K562 (cell line): Measurements from ENCODE around the gene PCBP4. TPM values are rescaled to one million over a fixed set of nuclear protein-coding genes. Genes with fewer than 3 reads are reported as not detected.

ENCODE experiments used
- CREB3L1 ChIP-seq: fragments of 450-650 bp; IDR thresholded peaks from 2 replicates; pipeline ENCODE4 v1.6.1; 2014; ENCODE audit warnings: low read depth, mild to moderate bottlenecking, moderate library complexity, borderline replicate concordance
- IRF1 ChIP-seq: sonication (generic); formaldehyde crosslinking; IDR thresholded peaks from 2 replicates; pipeline ENCODE4 v1.8.0; 2022; ENCODE audit warnings: missing genetic modification reagents, mild to moderate bottlenecking, borderline replicate concordance
- MEF2D ChIP-seq: conservative IDR thresholded peaks from 2 replicates; pipeline ENCODE4 v1.6.1; 2016; ENCODE audit warnings: low read depth, missing genetic modification characterization, missing compliant biosample characterization
- PRDM10 ChIP-seq: fragments of 450-650 bp; IDR thresholded peaks from 2 replicates; pipeline ENCODE4 v1.6.1; 2018; ENCODE audit not compliant: partially characterized antibody
- SMARCA4 ChIP-seq: fragments of 450-650 bp; IDR thresholded peaks from 2 replicates; pipeline ENCODE4 v1.6.1; 2016
- SRSF9 ChIP-seq: fragments of 200-400 bp; formaldehyde crosslinking; IDR thresholded peaks from 2 replicates; pipeline ENCODE4 v1.6.1; 2017; ENCODE audit warnings: low read depth, low read length, borderline replicate concordance
- TAF9B ChIP-seq: fragments of 450-650 bp; IDR thresholded peaks from 2 replicates; pipeline ENCODE4 v1.6.1; 2018; ENCODE audit warnings: mild to moderate bottlenecking; ENCODE audit not compliant: partially characterized antibody
- ZBTB40 ChIP-seq, 2 experiments: fragments of 450-650 bp in 1 of 2; sonication (generic) in 1 of 2; formaldehyde crosslinking in 1 of 2; IDR thresholded peaks; 2 replicates each; pipeline versions ENCODE4 v1.7.1 to v1.9.0; 2016 to 2022; ENCODE audit warnings: inconsistent platforms in 1 of 2, mild to moderate bottlenecking in 1 of 2, missing genetic modification reagents in 1 of 2
- ZBTB8A ChIP-seq: fragments of 450-650 bp; IDR thresholded peaks from 2 replicates; pipeline ENCODE4 v1.6.1; 2018; ENCODE audit warnings: mild to moderate bottlenecking, moderate library complexity; ENCODE audit not compliant: partially characterized antibody
- ZNF766 ChIP-seq: fragments of 200-800 bp; sonication (Bioruptor generic); conservative IDR thresholded peaks from 2 replicates; pipeline ENCODE4 v1.6.1; 2016; ENCODE audit warnings: missing genetic modification characterization, missing compliant biosample characterization
- polyA plus RNA-seq, 8 experiments: library from polyadenylated mRNA; depleted of rRNA in 4 of 8; stranded (reverse) in 5 of 8; unstranded in 3 of 8; fragments of >200 nt; fragmentation: Nextera tagmentation in 2 of 8; fragmentation: Illumina TruSeq in 1 of 8; extraction: Ambion mirVana in 2 of 8; extraction: Trizol in 1 of 8; gene quantifications; 2 replicates each; pipeline versions ENCODE4 v1.2.1 to v1.2.3, GENCODE V29; 2011 to 2014; ENCODE audit warnings: inconsistent platforms in 1 of 8, missing spikeins in 1 of 8
- total RNA-seq, 7 experiments: library from RNA; depleted of rRNA in 6 of 7; stranded (reverse); fragments of >200 nt in 6 of 7; fragmentation: Illumina TruSeq in 2 of 7; extraction: Trizol in 2 of 7; gene quantifications; 2 replicates each; pipeline versions ENCODE4 v1.2.1 to v1.2.3, GENCODE V29; 2011 to 2021; ENCODE audit warnings: low replicate concordance in 1 of 7

PCBP4 gene
- total and polyA plus RNA-seq, 9 of the 15 experiments (the other 6 are each of a cell fraction or from before 2014, with no cell fraction given) = 0.06 to 5.8 (median 2.6) TPM

GRCh38 chr3:51974963-51975851 is 8.0 kb upstream of the PCBP4 start, which contains the start of gene ABHD14A (continued):
- TF ChIP-seq PRDM10 (no peak), ZNF766 (CRISPR knock-in tag) (no peak), CREB3L1 (no peak), TAF9B (no peak), SRSF9 (no peak), IRF1 (CRISPR knock-in tag) (no peak), MEF2D (tag) (no peak), ZBTB8A (no peak), ZBTB40 (IDR thresholded peaks at IDR 0.05) (peak; percentile 57), ZBTB40 (CRISPR knock-in tag; IDR thresholded peaks at IDR 0.05) (no peak), SMARCA4 (peak; percentile 31; the same call in 1 of the 2 replicates)
